ENCODE results near the gene APOC4.

APOC4 gene

GRCh38 chr19:44894946-44895345 is 47.1 kb upstream of the APOC4 start:
- no peak for TF ChIP-seq CTCF (conservative IDR thresholded peaks at IDR 0.05; ENCODE audit: low read depth, low read length)
- Histone ChIP-seq H3K79me2 (ENCODE audit: insufficient read depth, low read depth) (peaks cover 41% of the 10 kb centered on the region), H4K20me1 (ENCODE audit: insufficient read depth) (no peaks in the 10 kb centered on the region)

GRCh38 chr19:44897835-44898234 is 44.2 kb upstream of the APOC4 start:
- no peaks in the 10 kb centered on the region for H3K27me3 ChIP-seq (ENCODE audit: insufficient read depth, low read depth)
- no peak overlapping the region for H3K4me2 ChIP-seq
- no peak overlapping the region for H3K9ac ChIP-seq
- H3K27ac ChIP-seq, result no peak overlapping the region
- peaks cover 39% of the 10 kb centered on the region; the same call in 1 of the 2 replicates for H3K36me3 ChIP-seq (ENCODE audit: insufficient read depth)
- no peak overlapping the region for H3K4me3 ChIP-seq (IDR thresholded peaks at IDR 0.05; ENCODE audit: insufficient read depth, low read depth, low read length)
- H2AFZ ChIP-seq (ENCODE audit: low read depth), result no peak overlapping the region
- no peaks in the 10 kb centered on the region for H4K20me1 ChIP-seq (ENCODE audit: insufficient read depth)
- no peak for TF ChIP-seq CTCF (conservative IDR thresholded peaks at IDR 0.05; ENCODE audit: low read depth, low read length)
- H3K79me2 ChIP-seq (ENCODE audit: insufficient read depth, low read depth), result peaks cover 24% of the 10 kb centered on the region
- peaks cover 3% of the 10 kb centered on the region for H3K4me1 ChIP-seq (ENCODE audit: low read depth, poor library complexity, severe bottlenecking)

More at GRCh38 chr19:44894946-44895345, 47.1 kb upstream of the APOC4 start:
- H3K27me3 ChIP-seq (ENCODE audit: insufficient read depth, low read depth), result no peaks in the 10 kb centered on the region
- peaks cover 10% of the 10 kb centered on the region for H3K4me1 ChIP-seq (ENCODE audit: low read depth, poor library complexity, severe bottlenecking)
- no peak overlapping the region for H3K27ac ChIP-seq
- no peak overlapping the region for H3K4me3 ChIP-seq (IDR thresholded peaks at IDR 0.05; ENCODE audit: insufficient read depth, low read depth, low read length)
- peaks cover 28% of the 10 kb centered on the region; the same call in 1 of the 2 replicates for H3K36me3 ChIP-seq (ENCODE audit: insufficient read depth)
- no peak overlapping the region for H3K4me2 ChIP-seq
- no peak overlapping the region for H2AFZ ChIP-seq (ENCODE audit: low read depth)
- no peak overlapping the region for H3K9ac ChIP-seq

GRCh38 chr19:44900328-44901244 is 41.5 kb upstream of the APOC4 start:
- H4K20me1 ChIP-seq (ENCODE audit: insufficient read depth), result no peaks in the 10 kb centered on the region
- peaks cover 22% of the 10 kb centered on the region; the same call in 1 of the 2 replicates for H3K36me3 ChIP-seq (ENCODE audit: insufficient read depth)
- H3K79me2 ChIP-seq (ENCODE audit: insufficient read depth, low read depth), result peaks cover 4% of the 10 kb centered on the region; the same call in 1 of the 2 replicates
- H2AFZ ChIP-seq (ENCODE audit: low read depth), result no peak overlapping the region
- H3K27me3 ChIP-seq (ENCODE audit: insufficient read depth, low read depth), result peaks cover 6% of the 10 kb centered on the region; the same call in 1 of the 2 replicates
- no peak overlapping the region for H3K9ac ChIP-seq
- peaks cover 15% of the 10 kb centered on the region for H3K4me1 ChIP-seq (ENCODE audit: low read depth, poor library complexity, severe bottlenecking)
- H3K4me3 ChIP-seq (IDR thresholded peaks at IDR 0.05; ENCODE audit: insufficient read depth, low read depth, low read length), result no peak overlapping the region
- no peak overlapping the region for H3K4me2 ChIP-seq
- no peak overlapping the region for H3K27ac ChIP-seq
- TF ChIP-seq CTCF (conservative IDR thresholded peaks at IDR 0.05; ENCODE audit: low read depth, low read length), result no peak

- Histone ChIP-seq H3K36me3 (ENCODE audit: insufficient read depth) (peaks cover 16% of the 10 kb centered on the region; the same call in 1 of the 2 replicates), H3K9ac (no peak overlapping the region), H3K4me1 (ENCODE audit: low read depth, poor library complexity, severe bottlenecking) (peaks cover 26% of the 10 kb centered on the region), H3K79me2 (ENCODE audit: insufficient read depth, low read depth) (no peaks in the 10 kb centered on the region), H3K27me3 (ENCODE audit: insufficient read depth, low read depth) (peaks cover 13% of the 10 kb centered on the region; the same call in 1 of the 2 replicates), H4K20me1 (ENCODE audit: insufficient read depth) (no peaks in the 10 kb centered on the region), H3K4me3 (IDR thresholded peaks at IDR 0.05; ENCODE audit: insufficient read depth, low read depth, low read length) (no peak overlapping the region), H3K4me2 (no peak overlapping the region; the same call in 1 of the 2 replicates), H3K27ac (no peak overlapping the region), H2AFZ (ENCODE audit: low read depth) (no peak overlapping the region)
- TF ChIP-seq CTCF (conservative IDR thresholded peaks at IDR 0.05; ENCODE audit: low read depth, low read length), result no peak
Observed at GRCh38 chr19:44903216-44903601, 38.8 kb upstream of the APOC4 start.
